Cardiac muscle cell (in vitro differentiated cells and primary cell): ENCODE measurements around the gene CPA4. TPM values are rescaled to one million over a fixed set of nuclear protein-coding genes. Genes with fewer than 3 reads are reported as not detected.

Experiments
- DNase-seq, 2 donors: peaks; one replicate each; pipeline versions ENCODE4 v3.0.0 to v3.0.0-alpha.2; 2010 to 2017; ENCODE audit warnings: low read depth in 1 of 2, low spot score in 1 of 2
- H3K27ac ChIP-seq: fragments of 200-600 bp; sonication (generic); 2 replicates; pipeline ENCODE4 v1.5.1; 2016
- H3K27me3 ChIP-seq: fragments of 200-600 bp; sonication (generic); 2 replicates; pipeline ENCODE4 v1.6.0; 2016; ENCODE audit warnings: control low read depth
- H3K36me3 ChIP-seq: fragments of 200-600 bp; sonication (generic); 2 replicates; pipeline ENCODE4 v1.5.1; 2016; ENCODE audit warnings: control low read depth
- H3K4me1 ChIP-seq: fragments of 200-600 bp; sonication (generic); 2 replicates; pipeline ENCODE4 v1.8.1; 2017; ENCODE audit warnings: low read depth, mild to moderate bottlenecking, mixed run types
- H3K4me3 ChIP-seq: fragments of 200-600 bp; sonication (generic); 2 replicates; pipeline ENCODE4 v1.5.1; 2016; ENCODE audit warnings: mild to moderate bottlenecking
- H3K9me3 ChIP-seq: fragments of 200-600 bp; sonication (generic); 2 replicates; pipeline ENCODE4 v1.5.1; 2017; ENCODE audit warnings: low read depth, mild to moderate bottlenecking, control low read depth
- polyA plus RNA-seq: library from polyadenylated mRNA; unstranded; fragments of >200 nt; fragmentation: Nextera tagmentation; extraction: Ambion mirVana; gene quantifications from 2 replicates; pipeline ENCODE4 v1.2.1, GENCODE V29; 2016
- total RNA-seq: library from RNA; depleted of rRNA; stranded (reverse); fragments of >200 nt; gene quantifications from 2 replicates; pipeline ENCODE4 v1.2.3, GENCODE V29; 2016
- TF ChIP-seq, protein P1 (sequence below): IDR thresholded peaks from 2 replicates; pipeline ENCODE4 v1.5.1; 2012; ENCODE audit warnings: low read depth, mild to moderate bottlenecking, low read length

Gene CPA4
- total and polyA plus RNA-seq, 2 experiments from 2014 or later: 0.24 TPM; not detected in 1

DNA sequence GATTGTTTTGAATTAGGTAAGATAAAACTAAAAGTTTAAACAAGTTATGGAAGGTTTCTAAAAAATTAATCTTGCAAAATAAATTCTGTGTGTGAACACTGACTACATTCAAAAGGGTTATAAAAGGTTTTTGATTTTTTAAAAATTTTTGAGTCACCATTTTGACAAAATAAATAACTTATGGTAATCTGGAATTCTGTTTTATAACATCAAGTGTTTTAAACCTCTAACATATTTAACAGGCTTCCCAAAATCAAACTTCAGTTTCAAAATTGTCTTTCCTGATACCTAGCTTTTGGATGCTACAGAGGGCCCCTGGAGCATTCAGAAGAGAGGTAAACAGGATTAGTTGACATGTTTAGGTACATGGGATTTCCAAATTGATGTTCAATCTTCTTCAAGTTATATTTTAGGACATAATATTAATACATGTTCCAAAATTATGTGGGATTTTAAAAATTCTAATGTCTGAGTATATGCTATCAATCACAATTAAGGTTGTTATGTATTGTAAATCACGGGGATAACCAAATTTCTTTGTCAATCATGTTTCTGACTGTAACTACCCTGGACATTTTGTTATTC lies 34.4 kb upstream of the CPA4 start:
- DNase-seq: no peak
- H3K27ac ChIP-seq: no peak overlapping the region
- no peaks in the 10 kb centered on the region for H3K9me3 ChIP-seq
- H3K4me3 ChIP-seq: no peak overlapping the region
- no peaks in the 10 kb centered on the region for H3K36me3 ChIP-seq
- H3K4me1 ChIP-seq: peaks cover 3% of the 10 kb centered on the region
- no peaks in the 10 kb centered on the region for H3K27me3 ChIP-seq
- TF ChIP-seq, protein P1, sequence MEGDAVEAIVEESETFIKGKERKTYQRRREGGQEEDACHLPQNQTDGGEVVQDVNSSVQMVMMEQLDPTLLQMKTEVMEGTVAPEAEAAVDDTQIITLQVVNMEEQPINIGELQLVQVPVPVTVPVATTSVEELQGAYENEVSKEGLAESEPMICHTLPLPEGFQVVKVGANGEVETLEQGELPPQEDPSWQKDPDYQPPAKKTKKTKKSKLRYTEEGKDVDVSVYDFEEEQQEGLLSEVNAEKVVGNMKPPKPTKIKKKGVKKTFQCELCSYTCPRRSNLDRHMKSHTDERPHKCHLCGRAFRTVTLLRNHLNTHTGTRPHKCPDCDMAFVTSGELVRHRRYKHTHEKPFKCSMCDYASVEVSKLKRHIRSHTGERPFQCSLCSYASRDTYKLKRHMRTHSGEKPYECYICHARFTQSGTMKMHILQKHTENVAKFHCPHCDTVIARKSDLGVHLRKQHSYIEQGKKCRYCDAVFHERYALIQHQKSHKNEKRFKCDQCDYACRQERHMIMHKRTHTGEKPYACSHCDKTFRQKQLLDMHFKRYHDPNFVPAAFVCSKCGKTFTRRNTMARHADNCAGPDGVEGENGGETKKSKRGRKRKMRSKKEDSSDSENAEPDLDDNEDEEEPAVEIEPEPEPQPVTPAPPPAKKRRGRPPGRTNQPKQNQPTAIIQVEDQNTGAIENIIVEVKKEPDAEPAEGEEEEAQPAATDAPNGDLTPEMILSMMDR: no peak

DNA sequence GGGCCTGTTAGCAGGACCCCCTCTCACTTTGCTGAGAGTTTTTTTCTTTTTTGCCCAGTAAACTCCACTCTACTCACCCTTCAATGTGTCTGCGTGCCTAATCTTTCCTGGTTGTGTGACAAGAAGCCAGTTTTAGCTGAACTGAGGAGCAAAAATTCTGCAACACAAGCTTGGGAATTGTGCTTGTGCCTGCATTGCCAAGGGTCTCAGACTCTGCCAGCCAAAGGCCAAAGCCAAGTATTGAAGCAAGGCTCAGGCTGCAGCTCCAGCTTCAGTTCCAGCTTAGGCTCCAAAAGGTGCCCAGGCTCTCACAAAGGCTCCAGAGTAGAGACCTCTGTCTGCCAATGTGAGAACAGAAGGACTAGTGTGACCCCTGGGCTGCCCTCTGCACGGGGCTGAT lies 30.5 kb upstream of the CPA4 start:
- H3K27me3 ChIP-seq: no peaks in the 10 kb centered on the region
- no peak overlapping the region for H3K27ac ChIP-seq
- no peaks in the 10 kb centered on the region for H3K9me3 ChIP-seq
- H3K4me3 ChIP-seq: no peak overlapping the region
- H3K4me1 ChIP-seq: no peaks in the 10 kb centered on the region
- TF ChIP-seq, protein P1: no peak
- DNase-seq: no peak
- H3K36me3 ChIP-seq: no peaks in the 10 kb centered on the region

- Histone ChIP-seq H3K4me3 (no peak overlapping the region), H3K27me3 (no peaks in the 10 kb centered on the region), H3K27ac (no peak overlapping the region), H3K4me1 (no peaks in the 10 kb centered on the region), H3K9me3 (no peaks in the 10 kb centered on the region), H3K36me3 (no peaks in the 10 kb centered on the region)
- no peak for DNase-seq
- TF ChIP-seq, protein P1: no peak
Observed at GRCh38 chr7:130263130-130263529, 29.8 kb upstream of the CPA4 start.

GRCh38 chr7:130266258-130266960 lies 26.6 kb upstream of the CPA4 start, which contains the start of gene CPA2:
TSS of gene CPA2 (plus strand) at chr7:130266863. CDS start at chr7:130266882, 19 bp downstream.
- TF ChIP-seq, protein P1: no peak
- no peaks in the 10 kb centered on the region for H3K9me3 ChIP-seq
- DNase-seq: no peak
- H3K4me1 ChIP-seq: no peaks in the 10 kb centered on the region
- no peak within 1 kb of the TSS for H3K27ac ChIP-seq
- H3K4me3 ChIP-seq: no peak within 1 kb of the TSS
- no peaks in the 10 kb centered on the region for H3K27me3 ChIP-seq
- H3K36me3 ChIP-seq: no peaks in the 10 kb centered on the region

DNA sequence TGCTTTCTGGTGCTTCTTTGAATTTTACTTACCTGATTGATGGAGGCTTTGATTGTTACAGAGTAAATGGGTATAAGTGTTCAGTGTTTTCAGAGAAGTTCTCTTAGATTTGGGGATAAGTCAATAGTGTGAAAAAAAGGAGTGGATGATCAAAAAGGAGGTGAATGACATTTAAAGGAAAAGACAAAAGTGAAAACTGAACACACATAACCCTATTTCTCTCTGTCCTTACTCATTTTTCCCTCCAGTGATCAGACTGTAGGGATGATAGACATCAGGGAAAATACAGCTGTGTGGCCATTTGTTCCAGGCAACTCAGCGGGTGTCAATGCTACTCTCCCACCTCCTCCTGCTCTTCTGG lies 26.0 kb upstream of the CPA4 start:
- no peaks in the 10 kb centered on the region for H3K36me3 ChIP-seq
- H3K4me3 ChIP-seq: no peak overlapping the region
- H3K27me3 ChIP-seq: no peaks in the 10 kb centered on the region
- no peak for DNase-seq
- H3K27ac ChIP-seq: no peak overlapping the region
- H3K4me1 ChIP-seq: no peaks in the 10 kb centered on the region
- no peaks in the 10 kb centered on the region for H3K9me3 ChIP-seq
- TF ChIP-seq, protein P1: no peak
